T-helper 2 cell treated with Interferon-gamma antibody and Interleukin-4, amounts not matched to agents 5 μg/mL and 100 μg/mL, for 36 hours (primary cell): Measurements from ENCODE around the gene ZNF592.

ENCODE experiments used
- DNase-seq: peaks from one replicate; pipeline ENCODE4 v3.0.0; 2021; ENCODE audit warnings: low spot score
- H3K27ac Mint-ChIP-seq: one replicate; pipeline ENCODE4 v1.8.0; 2021; ENCODE audit warnings: mild to moderate bottlenecking, mixed read lengths
- H3K27me3 Mint-ChIP-seq: one replicate; pipeline ENCODE4 v1.8.0; 2021; ENCODE audit warnings: low read depth, mixed read lengths
- H3K36me3 Mint-ChIP-seq: one replicate; pipeline ENCODE4 v1.8.0; 2021; ENCODE audit warnings: low read depth, mixed read lengths
- H3K4me1 Mint-ChIP-seq: one replicate; pipeline ENCODE4 v1.8.0; 2021; ENCODE audit warnings: low read depth, mixed read lengths
- H3K4me3 Mint-ChIP-seq: one replicate; pipeline ENCODE4 v1.8.0; 2022; ENCODE audit warnings: mild to moderate bottlenecking, moderate library complexity, mixed read lengths
- H3K9me3 Mint-ChIP-seq: one replicate; pipeline ENCODE4 v1.8.0; 2021; ENCODE audit warnings: mixed read lengths

ZNF592 gene

GRCh38 chr15:84827246-84827645 is 78.9 kb downstream of the ZNF592 start:
- H3K27me3 Mint-ChIP-seq: peaks cover 17% of the 10 kb centered on the region
- H3K4me3 Mint-ChIP-seq: no peak overlapping the region
- no peaks in the 10 kb centered on the region for H3K36me3 Mint-ChIP-seq
- no peak overlapping the region for H3K27ac Mint-ChIP-seq
- DNase-seq: no peak
- no peaks in the 10 kb centered on the region for H3K4me1 Mint-ChIP-seq
- H3K9me3 Mint-ChIP-seq: no peaks in the 10 kb centered on the region

- no peak overlapping the region for H3K4me3 Mint-ChIP-seq
- H3K27me3 Mint-ChIP-seq: peaks cover 23% of the 10 kb centered on the region
- DNase-seq: no peak
- no peaks in the 10 kb centered on the region for H3K4me1 Mint-ChIP-seq
- no peaks in the 10 kb centered on the region for H3K36me3 Mint-ChIP-seq
- H3K27ac Mint-ChIP-seq: no peak overlapping the region
- no peaks in the 10 kb centered on the region for H3K9me3 Mint-ChIP-seq
Observed at GRCh38 chr15:84828086-84828908, 79.9 kb downstream of the ZNF592 start.

- peaks cover 23% of the 10 kb centered on the region for H3K27me3 Mint-ChIP-seq
- no peaks in the 10 kb centered on the region for H3K9me3 Mint-ChIP-seq
- no peak overlapping the region for H3K27ac Mint-ChIP-seq
- no peaks in the 10 kb centered on the region for H3K4me1 Mint-ChIP-seq
- no peaks in the 10 kb centered on the region for H3K36me3 Mint-ChIP-seq
- DNase-seq: no peak
- no peak overlapping the region for H3K4me3 Mint-ChIP-seq
Observed at GRCh38 chr15:84829428-84829827, 81.0 kb downstream of the ZNF592 start.

DNA sequence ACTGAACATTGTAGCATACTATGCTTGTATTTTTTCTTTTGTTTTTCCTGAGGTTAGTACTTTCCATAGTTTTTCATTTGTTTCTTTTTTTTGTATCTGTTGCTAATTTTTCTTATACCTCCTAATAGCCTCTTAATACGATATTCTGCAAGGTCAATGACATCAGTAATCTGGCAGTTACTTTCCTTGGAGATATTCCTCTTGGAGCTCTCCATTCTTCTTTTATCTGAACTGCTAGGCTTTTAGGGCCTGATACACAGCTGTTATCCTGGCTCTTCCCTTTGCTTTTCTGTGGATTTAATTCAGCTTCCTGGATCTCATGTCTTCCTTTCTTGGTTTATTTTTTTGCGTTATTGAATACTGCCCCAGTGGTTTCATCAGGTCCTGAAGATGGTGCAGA is 81.6 kb downstream of the ZNF592 start:
- Mint-ChIP-seq H3K4me1 (no peaks in the 10 kb centered on the region), H3K36me3 (no peaks in the 10 kb centered on the region), H3K9me3 (no peaks in the 10 kb centered on the region), H3K4me3 (no peak overlapping the region), H3K27ac (no peak overlapping the region), H3K27me3 (peaks cover 23% of the 10 kb centered on the region)
- DNase-seq: no peak

DNA sequence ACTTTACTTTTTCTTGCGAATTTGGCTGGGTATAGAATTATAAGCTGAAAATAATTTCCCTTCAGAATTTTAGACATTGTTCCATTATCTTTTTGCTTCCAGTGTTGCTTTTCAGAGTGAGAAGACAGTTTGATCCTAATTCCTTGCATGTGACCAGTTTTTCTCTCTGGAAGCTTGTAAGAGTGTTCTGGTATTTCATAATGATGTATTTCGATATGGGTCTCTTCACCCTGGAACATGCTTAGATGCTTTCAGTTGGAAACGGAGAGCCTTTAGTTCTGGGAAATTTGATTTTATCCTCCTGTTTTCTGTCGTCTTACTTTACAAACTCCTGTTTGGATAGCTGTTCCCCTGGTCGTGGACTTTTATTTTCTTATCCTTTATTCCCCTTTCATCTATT is 82.6 kb downstream of the ZNF592 start:
- Mint-ChIP-seq H3K36me3 (no peaks in the 10 kb centered on the region), H3K27me3 (peaks cover 23% of the 10 kb centered on the region), H3K4me3 (no peak overlapping the region), H3K27ac (no peak overlapping the region), H3K9me3 (no peaks in the 10 kb centered on the region), H3K4me1 (no peaks in the 10 kb centered on the region)
- no peak for DNase-seq

- peaks cover 27% of the 10 kb centered on the region for H3K27me3 Mint-ChIP-seq
- H3K4me3 Mint-ChIP-seq: no peak overlapping the region
- no peaks in the 10 kb centered on the region for H3K9me3 Mint-ChIP-seq
- no peaks in the 10 kb centered on the region for H3K4me1 Mint-ChIP-seq
- H3K36me3 Mint-ChIP-seq: no peaks in the 10 kb centered on the region
- no peak overlapping the region for H3K27ac Mint-ChIP-seq
- no peak for DNase-seq
Observed at GRCh38 chr15:84831613-84832012, 83.2 kb downstream of the ZNF592 start.

DNA sequence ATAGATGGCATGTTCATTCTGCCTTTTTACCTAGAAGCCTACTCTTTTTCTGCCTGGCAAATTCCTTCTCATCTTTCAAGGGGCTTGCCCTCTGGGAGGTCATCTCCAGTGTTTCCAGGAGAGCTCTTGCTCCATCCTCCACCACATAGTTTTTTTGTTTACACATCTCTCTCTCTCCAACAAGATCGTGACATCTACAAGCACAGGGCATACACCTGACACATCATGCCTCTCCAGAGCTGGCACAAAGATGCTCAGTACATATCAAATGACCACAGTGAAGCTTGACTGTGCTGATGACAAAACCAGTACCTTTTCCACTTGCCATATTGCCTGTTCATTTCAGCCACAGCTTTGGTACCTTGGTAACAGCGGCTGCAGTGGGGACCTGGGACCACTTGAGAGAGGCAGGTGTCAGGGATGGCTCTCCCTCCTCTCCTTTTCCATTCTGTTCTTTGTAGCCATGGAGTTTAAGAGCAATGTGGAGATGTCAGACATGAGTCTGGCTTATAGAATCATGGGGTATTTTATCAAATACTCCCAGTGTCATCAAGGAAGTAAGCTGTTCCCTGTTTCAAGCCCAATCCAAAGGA is 84.2 kb downstream of the ZNF592 start:
- H3K36me3 Mint-ChIP-seq: no peaks in the 10 kb centered on the region
- no peaks in the 10 kb centered on the region for H3K4me1 Mint-ChIP-seq
- H3K27me3 Mint-ChIP-seq: peaks cover 27% of the 10 kb centered on the region
- H3K27ac Mint-ChIP-seq: no peak overlapping the region
- no peak for DNase-seq
- no peak overlapping the region for H3K4me3 Mint-ChIP-seq
- no peaks in the 10 kb centered on the region for H3K9me3 Mint-ChIP-seq

DNA sequence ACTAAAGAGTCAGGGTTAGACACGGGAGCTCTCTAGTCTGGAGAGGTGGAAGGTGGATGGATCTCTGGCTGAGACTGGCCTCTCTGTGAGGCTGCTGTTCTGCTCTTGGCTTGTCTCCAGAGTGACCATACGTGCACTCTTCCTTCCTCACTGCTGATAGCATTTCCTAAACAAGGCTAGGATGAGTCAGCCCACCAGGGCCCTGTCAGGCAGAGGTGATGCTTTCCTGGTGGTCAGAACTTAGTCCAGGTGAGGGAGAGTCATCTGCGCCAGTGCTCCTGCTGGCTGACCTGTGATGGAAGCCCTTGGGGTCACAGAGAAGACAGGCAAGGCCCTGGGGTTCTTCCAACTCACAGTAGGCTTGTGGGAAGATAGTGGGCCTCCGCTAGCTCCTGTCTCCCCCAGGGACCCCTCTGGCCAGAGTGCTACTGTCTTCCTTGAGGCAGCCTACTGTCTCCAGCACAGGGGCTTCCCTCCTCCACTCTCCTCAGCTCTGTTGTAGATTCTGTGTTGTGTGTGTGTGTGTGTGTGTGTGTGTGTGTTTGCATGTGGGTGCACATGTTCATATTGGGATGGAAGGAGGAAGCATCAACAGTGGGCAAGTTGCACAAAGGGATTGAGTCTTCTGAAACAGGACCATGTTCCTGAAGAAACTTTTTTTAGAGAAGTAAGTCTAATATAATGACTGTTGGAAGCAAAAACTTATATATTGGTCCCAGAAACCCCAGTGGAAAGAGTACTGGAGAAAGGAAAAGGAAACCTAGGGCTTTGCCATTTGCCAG is 85.2 kb downstream of the ZNF592 start:
- no peaks in the 10 kb centered on the region for H3K9me3 Mint-ChIP-seq
- no peak overlapping the region for H3K4me3 Mint-ChIP-seq
- H3K4me1 Mint-ChIP-seq: no peaks in the 10 kb centered on the region
- no peak for DNase-seq
- no peak overlapping the region for H3K27ac Mint-ChIP-seq
- H3K36me3 Mint-ChIP-seq: no peaks in the 10 kb centered on the region
- H3K27me3 Mint-ChIP-seq: peaks cover 30% of the 10 kb centered on the region

DNA sequence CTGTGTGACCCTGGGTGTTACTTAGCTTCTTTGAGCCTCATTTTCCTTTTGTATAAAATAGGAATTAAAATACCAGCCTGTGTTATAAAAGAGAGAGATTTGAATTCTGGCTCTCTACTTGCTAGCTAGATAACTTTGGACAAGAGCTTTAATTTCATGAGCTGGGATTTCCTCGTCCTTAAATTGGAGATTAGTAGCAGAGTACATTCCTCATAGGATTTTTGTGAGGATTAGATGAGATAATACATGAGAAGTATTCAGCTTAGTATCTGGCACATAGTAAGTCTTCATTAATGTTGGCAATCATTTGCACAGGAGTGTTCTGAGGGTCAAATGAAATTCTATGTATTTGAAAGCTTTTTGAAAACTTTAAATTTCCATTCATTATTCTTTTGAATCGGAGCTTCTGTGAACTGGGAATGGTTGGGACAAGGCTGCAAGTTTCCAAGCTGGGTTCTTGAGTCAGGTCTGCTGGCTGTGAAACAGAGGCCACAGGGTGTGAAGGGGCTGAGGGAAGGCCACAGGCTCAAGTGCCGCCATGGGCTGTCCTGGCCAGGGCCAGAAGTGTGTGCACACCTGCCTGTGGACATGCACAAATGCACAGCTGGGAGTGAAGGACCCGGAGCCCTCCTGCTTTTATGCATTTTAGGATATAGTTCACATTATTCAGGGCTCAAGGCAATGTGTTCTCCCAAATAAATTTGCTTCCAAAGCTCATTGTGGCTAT is 86.0 kb downstream of the ZNF592 start:
- no peak for DNase-seq
- H3K4me3 Mint-ChIP-seq: no peak overlapping the region
- peaks cover 26% of the 10 kb centered on the region for H3K27me3 Mint-ChIP-seq
- no peaks in the 10 kb centered on the region for H3K4me1 Mint-ChIP-seq
- no peak overlapping the region for H3K27ac Mint-ChIP-seq
- H3K36me3 Mint-ChIP-seq: no peaks in the 10 kb centered on the region
- H3K9me3 Mint-ChIP-seq: no peaks in the 10 kb centered on the region

GRCh38 chr15:84834969-84835368 is 86.6 kb downstream of the ZNF592 start:
- no peaks in the 10 kb centered on the region for H3K4me1 Mint-ChIP-seq
- no peaks in the 10 kb centered on the region for H3K36me3 Mint-ChIP-seq
- H3K9me3 Mint-ChIP-seq: no peaks in the 10 kb centered on the region
- H3K27ac Mint-ChIP-seq: no peak overlapping the region
- H3K4me3 Mint-ChIP-seq: no peak overlapping the region
- peaks cover 26% of the 10 kb centered on the region for H3K27me3 Mint-ChIP-seq
- no peak for DNase-seq

GRCh38 chr15:84835661-84836337 is 87.4 kb downstream of the ZNF592 start:
- Mint-ChIP-seq H3K27me3 (peaks cover 22% of the 10 kb centered on the region), H3K9me3 (no peaks in the 10 kb centered on the region), H3K4me3 (no peak overlapping the region), H3K36me3 (no peaks in the 10 kb centered on the region), H3K4me1 (no peaks in the 10 kb centered on the region), H3K27ac (no peak overlapping the region)
- no peak for DNase-seq

DNA sequence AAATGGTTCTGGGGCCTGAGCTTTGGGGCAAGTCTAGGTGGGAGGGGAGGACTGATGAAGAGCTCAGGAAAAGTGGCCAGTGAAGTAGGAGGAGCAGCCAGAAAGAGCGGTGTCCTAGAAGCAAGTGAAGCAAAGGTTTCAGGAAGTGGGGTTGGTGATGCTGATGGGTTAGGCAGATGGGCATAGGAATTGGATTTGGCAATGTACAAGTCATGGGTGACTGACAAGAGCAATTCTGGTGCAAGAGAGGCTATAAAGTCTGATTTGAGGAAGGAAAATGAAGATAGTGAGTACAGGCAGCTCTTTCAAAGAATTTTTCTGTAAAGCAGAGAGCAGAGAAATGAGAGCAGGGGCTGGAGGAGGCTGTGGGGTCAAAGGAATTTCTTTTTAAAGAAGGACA is 88.5 kb downstream of the ZNF592 start:
- Mint-ChIP-seq H3K4me3 (no peak overlapping the region), H3K36me3 (no peaks in the 10 kb centered on the region)

GRCh38 chr15:84839714-84840113 is 91.3 kb downstream of the ZNF592 start:
- Mint-ChIP-seq H3K9me3 (no peaks in the 10 kb centered on the region), H3K27me3 (peaks cover 8% of the 10 kb centered on the region), H3K36me3 (no peaks in the 10 kb centered on the region), H3K4me1 (no peaks in the 10 kb centered on the region), H3K4me3 (no peak overlapping the region), H3K27ac (no peak overlapping the region)
- no peak for DNase-seq

More for the DNA sequence above, 88.5 kb downstream of the ZNF592 start:
- no peaks in the 10 kb centered on the region for H3K4me1 Mint-ChIP-seq
- no peak for DNase-seq
- H3K27me3 Mint-ChIP-seq: peaks cover 16% of the 10 kb centered on the region
- H3K27ac Mint-ChIP-seq: no peak overlapping the region
- H3K9me3 Mint-ChIP-seq: no peaks in the 10 kb centered on the region
